Measurements from ENCODE around the gene LDHB.
"Not testable (repeated sequence)": the region's sequence is repeated elsewhere in the genome, so short reads cannot be mapped to it uniquely, and the experiment has no call there.

The LDHB gene

DNA sequence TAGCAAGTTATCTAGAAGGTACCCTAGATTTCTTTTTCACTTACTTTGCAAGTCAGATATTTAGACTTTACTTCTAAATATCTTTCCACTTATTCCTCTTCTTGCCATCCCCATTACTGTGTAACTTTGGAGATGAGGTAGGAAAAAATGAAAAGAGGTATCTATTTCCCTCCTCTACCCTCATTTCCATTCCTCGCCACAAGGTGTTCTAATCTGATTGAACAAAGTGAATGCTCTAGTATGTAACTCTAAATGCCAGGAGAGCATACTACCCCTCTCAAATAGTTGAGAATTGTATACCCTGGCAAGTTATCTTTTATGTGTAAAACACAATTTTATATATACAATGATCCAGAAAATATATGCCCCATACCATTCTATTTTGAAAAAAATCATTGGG is 1.7 kb upstream of the LDHB start:
- Histone ChIP-seq H3K36me3 (ENCODE audit: insufficient read depth, low read depth, low read length) (peaks cover 24% of the 10 kb centered on the region), H3K9ac (ENCODE audit: low read depth, low read length) (no peak overlapping the region), H3K4me3 (ENCODE audit: low read length) (no peak overlapping the region), H3K27me3 (ENCODE audit: insufficient read depth, low read length) (no peaks in the 10 kb centered on the region), H3K9me3 (ENCODE audit: insufficient read depth, low read depth, low read length) (no peaks in the 10 kb centered on the region), H3K27ac (ENCODE audit: low read length) (no peak overlapping the region), H3K4me1 (ENCODE audit: insufficient read depth, low read length) (peaks cover 6% of the 10 kb centered on the region; the same call in 1 of the 2 replicates)

DNA sequence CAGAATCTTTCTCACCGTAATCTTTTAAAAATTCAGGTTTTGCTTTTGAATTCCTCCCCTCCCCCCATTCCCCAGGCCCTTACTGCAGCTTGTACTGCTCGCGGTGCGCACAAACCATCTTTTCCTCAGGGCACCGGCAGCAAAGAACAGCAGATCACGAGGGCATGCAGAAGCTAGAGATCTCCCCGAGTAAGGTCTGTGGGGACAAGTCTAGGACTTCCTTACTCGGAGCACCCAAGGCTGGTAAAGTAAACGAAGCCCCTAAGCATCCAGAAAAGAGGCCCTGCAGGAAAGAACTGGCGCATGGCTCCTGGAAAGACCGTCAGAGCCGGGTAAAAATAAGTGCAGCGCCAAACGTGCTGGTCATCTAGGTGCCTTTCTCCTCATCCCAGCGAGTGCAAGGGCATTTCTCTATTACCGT is 727 bp downstream of the LDHB start:
- H3K27me3 ChIP-seq (ENCODE audit: insufficient read depth, low read length), result no peaks in the 10 kb centered on the region
- H3K9me3 ChIP-seq (ENCODE audit: insufficient read depth, low read depth, low read length), result no peaks in the 10 kb centered on the region
- H3K4me1 ChIP-seq (ENCODE audit: insufficient read depth, low read length), result peaks cover 13% of the 10 kb centered on the region; the same call in 1 of the 2 replicates
- peak overlapping the region; percentile 99 for H3K9ac ChIP-seq (ENCODE audit: low read depth, low read length)
- H3K4me3 ChIP-seq (ENCODE audit: low read length), result peak overlapping the region; percentile 96
- peak overlapping the region; percentile 98 for H3K27ac ChIP-seq (ENCODE audit: low read length)
- peaks cover 49% of the 10 kb centered on the region for H3K36me3 ChIP-seq (ENCODE audit: insufficient read depth, low read depth, low read length)

DNA sequence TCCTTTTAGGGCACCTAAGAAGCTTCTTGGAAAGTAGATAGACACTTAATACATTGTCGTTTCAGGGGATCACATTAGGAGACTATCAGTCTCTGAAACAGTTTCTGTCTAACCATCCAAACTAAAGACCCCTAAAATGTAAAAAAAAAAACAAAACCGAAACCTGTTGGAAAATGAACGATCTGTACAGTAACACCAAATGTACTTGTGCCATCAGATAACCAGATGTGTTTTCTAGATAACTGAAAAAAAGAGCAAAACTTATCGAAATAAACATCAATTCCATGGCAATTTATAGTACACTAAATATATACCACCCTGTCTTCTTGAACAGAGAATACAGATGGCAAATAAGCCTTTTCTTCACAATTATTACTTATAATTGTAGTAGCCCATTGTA is 2.1 kb downstream of the LDHB start:
- H3K36me3 ChIP-seq (ENCODE audit: insufficient read depth, low read depth, low read length), result peaks cover 62% of the 10 kb centered on the region
- peak overlapping the region; percentile 99 for H3K9ac ChIP-seq (ENCODE audit: low read depth, low read length)
- H3K4me1 ChIP-seq (ENCODE audit: insufficient read depth, low read length), result peaks cover 13% of the 10 kb centered on the region; the same call in 1 of the 2 replicates
- no peaks in the 10 kb centered on the region for H3K27me3 ChIP-seq (ENCODE audit: insufficient read depth, low read length)
- H3K9me3 ChIP-seq (ENCODE audit: insufficient read depth, low read depth, low read length), result no peaks in the 10 kb centered on the region
- H3K4me3 ChIP-seq (ENCODE audit: low read length), result peak overlapping the region; percentile 96
- H3K27ac ChIP-seq (ENCODE audit: low read length), result no peak overlapping the region

DNA sequence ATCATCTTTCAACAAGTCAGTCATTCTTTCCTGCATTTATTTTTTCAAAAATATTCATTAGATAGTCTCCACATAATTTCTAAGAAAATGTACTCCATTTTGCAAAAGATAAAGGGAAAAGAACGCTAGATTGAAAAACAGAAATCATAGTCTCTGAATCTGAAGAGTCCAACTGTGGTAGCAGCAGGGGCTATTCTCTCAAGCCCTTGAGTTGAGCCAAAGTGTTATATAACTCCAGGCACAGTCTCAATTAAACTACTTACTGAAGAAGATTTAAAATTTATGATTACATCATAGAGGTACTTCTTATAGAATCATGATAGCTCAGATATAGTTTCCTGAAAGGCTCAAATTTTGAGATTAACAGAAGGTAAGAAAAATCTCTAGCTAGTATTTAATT is 5.8 kb downstream of the LDHB start:
- no peaks in the 10 kb centered on the region for H3K9me3 ChIP-seq (ENCODE audit: insufficient read depth, low read depth, low read length)
- H3K27me3 ChIP-seq (ENCODE audit: insufficient read depth, low read length), result no peaks in the 10 kb centered on the region
- H3K4me1 ChIP-seq (ENCODE audit: insufficient read depth, low read length), result peaks cover 19% of the 10 kb centered on the region
- H3K36me3 ChIP-seq (ENCODE audit: insufficient read depth, low read depth, low read length), result peaks cover 99% of the 10 kb centered on the region
- H3K27ac ChIP-seq (ENCODE audit: low read length), result no peak overlapping the region
- H3K9ac ChIP-seq (ENCODE audit: low read depth, low read length), result no peak overlapping the region
- H3K4me3 ChIP-seq (ENCODE audit: low read length), result no peak overlapping the region

DNA sequence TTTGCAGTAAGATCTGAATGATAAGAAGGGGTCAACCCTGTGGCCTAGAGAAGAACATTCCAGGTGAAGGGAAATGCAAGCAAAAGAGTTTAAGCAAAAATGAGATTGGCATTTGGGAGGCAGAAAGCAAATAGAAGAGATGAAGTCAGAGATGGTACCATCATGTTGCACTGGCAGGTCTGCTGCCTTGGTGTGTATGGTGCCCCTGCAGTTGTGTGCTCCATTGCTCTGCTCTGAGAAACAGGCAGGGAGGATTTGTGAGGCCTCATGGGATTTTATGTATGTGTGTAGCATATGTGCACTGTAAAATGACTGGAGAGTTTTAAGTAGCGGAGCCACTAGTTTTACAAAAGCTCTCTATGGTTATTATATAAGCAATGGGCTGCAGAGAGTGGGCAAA is 6.6 kb downstream of the LDHB start:
- Histone ChIP-seq H3K27ac (ENCODE audit: low read length) (no peak overlapping the region), H3K4me1 (ENCODE audit: insufficient read depth, low read length) (peaks cover 23% of the 10 kb centered on the region), H3K4me3 (ENCODE audit: low read length) (no peak overlapping the region; the same call in 1 of the 2 replicates), H3K9me3 (ENCODE audit: insufficient read depth, low read depth, low read length) (no peaks in the 10 kb centered on the region), H3K36me3 (ENCODE audit: insufficient read depth, low read depth, low read length) (peaks cover 100% of the 10 kb centered on the region), H3K9ac (ENCODE audit: low read depth, low read length) (peak overlapping the region; percentile 17), H3K27me3 (ENCODE audit: insufficient read depth, low read length) (no peaks in the 10 kb centered on the region)

DNA sequence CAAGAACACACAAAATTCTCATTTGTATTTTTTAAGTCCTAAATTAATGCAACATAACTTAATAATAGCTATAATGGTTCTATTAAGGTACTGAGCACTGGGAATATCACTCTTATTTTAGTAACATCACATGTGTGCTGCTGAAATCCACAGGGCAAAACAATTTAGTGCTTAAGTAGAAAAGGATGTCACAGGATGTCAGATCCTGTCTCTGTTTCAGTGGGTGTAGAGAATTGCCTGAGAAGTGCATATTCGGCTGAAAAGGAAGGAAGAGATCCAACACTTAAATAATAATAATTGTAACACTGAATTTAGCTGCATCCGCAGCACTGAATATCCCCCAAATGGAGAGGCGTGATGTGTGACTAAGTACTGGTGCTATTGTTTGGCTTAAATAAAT is 8.6 kb downstream of the LDHB start:
- Histone ChIP-seq H3K27ac (ENCODE audit: low read length) (no peak overlapping the region), H3K9me3 (ENCODE audit: insufficient read depth, low read depth, low read length) (no peaks in the 10 kb centered on the region), H3K27me3 (ENCODE audit: insufficient read depth, low read length) (no peaks in the 10 kb centered on the region), H3K4me3 (ENCODE audit: low read length) (no peak overlapping the region), H3K9ac (ENCODE audit: low read depth, low read length) (no peak overlapping the region), H3K36me3 (ENCODE audit: insufficient read depth, low read depth, low read length) (peaks cover 100% of the 10 kb centered on the region), H3K4me1 (ENCODE audit: insufficient read depth, low read length) (peaks cover 21% of the 10 kb centered on the region)

DNA sequence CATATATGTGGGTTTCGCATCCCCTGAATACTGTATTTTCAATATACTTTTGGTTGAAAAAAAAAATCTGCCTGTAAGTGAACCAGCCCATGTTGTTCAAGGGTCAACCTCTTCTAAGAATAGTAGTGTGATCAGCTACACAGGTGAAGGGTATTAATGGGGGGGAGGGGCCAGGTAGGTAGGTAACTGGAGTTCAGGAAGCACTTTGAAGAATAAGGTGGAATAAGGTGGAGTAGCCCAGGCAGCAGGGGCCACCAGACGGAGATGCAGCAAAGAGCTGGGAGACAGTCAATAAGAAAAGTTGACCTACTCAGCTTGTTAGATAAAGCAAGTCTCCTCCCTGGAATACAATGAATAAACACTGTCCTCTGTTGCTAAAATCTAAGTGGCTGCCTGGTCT is 9.3 kb downstream of the LDHB start:
- peaks cover 100% of the 10 kb centered on the region for H3K36me3 ChIP-seq (ENCODE audit: insufficient read depth, low read depth, low read length)
- no peak overlapping the region for H3K9ac ChIP-seq (ENCODE audit: low read depth, low read length)
- peaks cover 26% of the 10 kb centered on the region for H3K4me1 ChIP-seq (ENCODE audit: insufficient read depth, low read length)
- no peak overlapping the region for H3K4me3 ChIP-seq (ENCODE audit: low read length)
- H3K27me3 ChIP-seq (ENCODE audit: insufficient read depth, low read length), result no peaks in the 10 kb centered on the region
- H3K27ac ChIP-seq (ENCODE audit: low read length), result no peak overlapping the region
- H3K9me3 ChIP-seq (ENCODE audit: insufficient read depth, low read depth, low read length), result no peaks in the 10 kb centered on the region

DNA sequence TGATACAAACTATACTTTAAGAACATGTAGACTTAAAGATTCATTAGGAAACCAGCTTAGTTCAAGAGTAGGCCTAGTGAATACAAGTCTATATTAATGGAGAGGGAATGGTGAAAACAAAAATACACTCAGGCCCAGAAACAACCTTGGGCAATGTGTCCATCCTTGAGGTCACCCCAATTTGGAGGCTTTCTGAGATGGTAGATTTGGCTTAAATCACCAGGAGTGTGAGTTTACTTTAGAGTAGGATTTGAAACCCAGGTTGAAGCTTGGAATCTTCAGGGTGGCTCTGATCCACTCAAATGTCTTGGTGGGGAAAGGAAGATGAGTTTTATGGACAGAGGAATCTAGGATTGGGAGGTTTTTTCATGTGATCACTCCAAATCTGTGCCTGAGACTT is 10.5 kb downstream of the LDHB start:
- Histone ChIP-seq H3K9ac (ENCODE audit: low read depth, low read length) (no peak overlapping the region), H3K36me3 (ENCODE audit: insufficient read depth, low read depth, low read length) (peaks cover 100% of the 10 kb centered on the region), H3K4me3 (ENCODE audit: low read length) (no peak overlapping the region), H3K27me3 (ENCODE audit: insufficient read depth, low read length) (no peaks in the 10 kb centered on the region), H3K4me1 (ENCODE audit: insufficient read depth, low read length) (peaks cover 21% of the 10 kb centered on the region), H3K9me3 (ENCODE audit: insufficient read depth, low read depth, low read length) (no peaks in the 10 kb centered on the region), H3K27ac (ENCODE audit: low read length) (no peak overlapping the region)

DNA sequence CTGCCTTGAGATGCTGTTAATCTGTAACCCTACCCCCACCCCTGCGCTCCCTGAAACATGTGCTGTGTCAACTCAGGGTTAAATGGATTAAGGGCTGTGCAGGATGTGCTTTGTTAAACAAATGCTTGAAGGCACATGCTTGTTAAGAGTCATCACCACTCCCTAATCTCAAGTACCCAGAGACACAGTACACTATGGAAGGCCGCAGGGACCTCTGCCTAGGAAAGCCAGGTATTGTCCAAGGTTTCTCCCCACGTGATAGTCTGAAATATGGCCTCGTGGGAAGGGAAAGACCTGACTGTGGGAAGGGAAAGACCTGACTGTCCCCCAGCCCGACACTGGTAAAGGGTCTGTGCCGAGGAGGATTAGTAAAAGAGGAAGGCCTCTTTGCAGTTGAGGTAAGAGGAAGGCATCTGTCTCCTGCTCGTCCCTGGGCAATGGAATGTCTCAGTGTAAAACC is 12.6 kb downstream of the LDHB start:
- peaks cover 18% of the 10 kb centered on the region for H3K4me1 ChIP-seq (ENCODE audit: insufficient read depth, low read length)
- peaks cover 100% of the 10 kb centered on the region for H3K36me3 ChIP-seq (ENCODE audit: insufficient read depth, low read depth, low read length)
- H3K27me3 ChIP-seq (ENCODE audit: insufficient read depth, low read length); H3K4me3 ChIP-seq (ENCODE audit: low read length); H3K9ac ChIP-seq (ENCODE audit: low read depth, low read length); H3K9me3 ChIP-seq (ENCODE audit: insufficient read depth, low read depth, low read length); H3K27ac ChIP-seq (ENCODE audit: low read length): not testable (repeated sequence)

DNA sequence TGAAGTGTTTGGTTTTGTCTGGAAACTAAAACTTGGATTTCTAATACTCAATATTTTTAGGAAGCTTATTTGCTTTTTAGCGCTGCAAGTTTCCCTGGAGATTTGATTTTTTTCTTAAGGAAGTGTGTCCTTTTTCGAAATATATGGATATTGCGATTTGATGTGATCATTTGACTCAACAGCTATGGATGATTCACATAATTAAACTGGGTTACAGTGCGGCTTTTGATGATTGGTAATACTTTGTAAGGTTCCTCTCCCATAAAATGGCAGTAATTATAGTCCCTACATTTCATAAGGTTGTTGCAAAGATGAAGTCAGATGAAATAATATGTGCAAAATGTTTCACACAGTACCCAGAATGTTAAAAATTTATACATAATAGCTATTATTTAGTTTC is 13.1 kb downstream of the LDHB start:
- no peak overlapping the region for H3K27ac ChIP-seq (ENCODE audit: low read length)

DNA sequence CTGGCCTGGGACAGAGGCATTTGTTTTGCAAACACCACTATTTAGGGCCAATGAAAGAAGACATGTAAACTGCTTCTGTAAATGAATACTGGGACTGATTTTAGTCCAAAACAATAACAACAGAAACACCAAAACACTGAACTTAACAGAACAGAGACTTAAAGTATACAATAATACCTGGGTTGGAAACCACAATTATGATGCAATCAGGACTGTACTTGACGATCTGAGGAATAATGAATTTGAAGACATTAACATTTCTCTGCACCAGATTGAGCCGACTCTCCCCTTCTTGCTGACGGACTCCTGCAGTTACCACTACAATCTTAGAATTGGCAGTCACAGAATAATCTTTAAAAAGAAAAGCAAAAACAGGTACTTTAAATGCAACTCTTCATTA is 13.9 kb downstream of the LDHB start:
- Histone ChIP-seq H3K27me3 (ENCODE audit: insufficient read depth, low read length) (no peaks in the 10 kb centered on the region), H3K9ac (ENCODE audit: low read depth, low read length) (0 out of 2 replicates have a peak overlapping the region, but pooled peaks have one; percentile 19), H3K9me3 (ENCODE audit: insufficient read depth, low read depth, low read length) (no peaks in the 10 kb centered on the region), H3K4me3 (ENCODE audit: low read length) (no peak overlapping the region), H3K27ac (ENCODE audit: low read length) (no peak overlapping the region), H3K4me1 (ENCODE audit: insufficient read depth, low read length) (peaks cover 17% of the 10 kb centered on the region), H3K36me3 (ENCODE audit: insufficient read depth, low read depth, low read length) (peaks cover 98% of the 10 kb centered on the region)

More for the DNA sequence above, 13.1 kb downstream of the LDHB start:
- H3K9me3 ChIP-seq (ENCODE audit: insufficient read depth, low read depth, low read length), result no peaks in the 10 kb centered on the region
- no peak overlapping the region for H3K9ac ChIP-seq (ENCODE audit: low read depth, low read length)
- no peak overlapping the region for H3K4me3 ChIP-seq (ENCODE audit: low read length)
- H3K4me1 ChIP-seq (ENCODE audit: insufficient read depth, low read length), result peaks cover 17% of the 10 kb centered on the region
- H3K36me3 ChIP-seq (ENCODE audit: insufficient read depth, low read depth, low read length), result peaks cover 98% of the 10 kb centered on the region
- no peaks in the 10 kb centered on the region for H3K27me3 ChIP-seq (ENCODE audit: insufficient read depth, low read length)

DNA sequence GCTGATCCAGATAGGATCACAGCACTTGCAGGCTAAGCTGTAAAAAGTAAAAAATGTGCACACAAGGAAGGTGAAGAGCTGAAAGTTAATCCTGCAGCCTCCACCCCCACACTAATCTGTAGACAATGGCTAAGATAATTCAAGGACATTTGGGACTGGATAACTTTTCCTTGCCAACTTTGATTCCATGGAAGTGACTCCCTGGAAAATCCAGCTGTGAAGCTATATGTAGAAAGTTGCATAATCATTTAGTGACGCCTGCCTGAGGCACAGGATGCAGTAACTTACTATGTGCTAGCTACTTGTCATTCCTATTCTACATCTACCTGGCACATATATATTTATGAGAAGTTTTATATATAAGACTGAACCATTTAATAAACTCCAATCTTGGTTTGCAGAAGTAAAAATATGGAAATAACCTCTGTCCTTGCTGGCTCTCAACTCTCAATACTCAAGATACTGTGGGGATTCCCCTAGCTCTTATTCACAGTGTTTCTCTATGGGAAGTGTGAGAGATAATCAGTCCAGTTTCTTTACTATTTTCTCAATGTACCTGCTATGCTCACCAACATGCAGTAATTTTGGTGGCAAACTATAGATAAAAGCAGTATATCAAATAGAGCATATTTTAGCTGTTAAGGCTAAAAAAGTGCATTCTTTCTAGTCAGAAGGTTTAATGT is 14.8 kb downstream of the LDHB start:
- Histone ChIP-seq H3K9ac (ENCODE audit: low read depth, low read length) (no peak overlapping the region), H3K27me3 (ENCODE audit: insufficient read depth, low read length) (no peaks in the 10 kb centered on the region), H3K4me1 (ENCODE audit: insufficient read depth, low read length) (peaks cover 17% of the 10 kb centered on the region), H3K27ac (ENCODE audit: low read length) (no peak overlapping the region), H3K36me3 (ENCODE audit: insufficient read depth, low read depth, low read length) (peaks cover 98% of the 10 kb centered on the region), H3K4me3 (ENCODE audit: low read length) (no peak overlapping the region), H3K9me3 (ENCODE audit: insufficient read depth, low read depth, low read length) (no peaks in the 10 kb centered on the region)
